HG02973 (cell line): ENCODE measurements around the gene DCAF5.
"Not testable (repeated sequence)": the region's sequence is repeated elsewhere in the genome, so short reads cannot be mapped to it uniquely, and the experiment has no call there.

Experiments
- ATAC-seq: cut with Tn5 transposase; IDR thresholded peaks from one replicate; pipeline ENCODE4 v1.9.1; 2021; ENCODE audit warnings: moderate library complexity; ENCODE audit not compliant: unreplicated experiment

The DCAF5 gene

DNA sequence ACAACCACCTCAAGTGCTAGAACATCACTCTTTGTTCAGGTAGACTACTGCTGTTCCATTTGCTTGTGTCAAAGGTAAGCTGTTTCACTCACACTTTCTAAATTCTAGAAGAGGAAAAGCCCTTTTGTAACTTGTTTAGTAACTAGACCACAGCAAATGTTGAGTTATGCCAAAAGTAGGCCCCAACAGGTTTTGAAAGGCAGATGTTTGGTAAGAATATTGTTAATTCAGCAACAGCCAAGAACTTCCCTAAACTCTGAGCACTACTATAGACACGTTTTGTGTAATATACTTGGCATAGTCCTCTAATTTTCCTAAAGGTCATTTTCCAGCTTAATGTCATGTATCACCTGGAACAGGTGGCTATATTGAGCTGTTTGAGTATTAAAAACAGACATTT is 79.0 kb downstream of the DCAF5 start:
- no peak for ATAC-seq

DNA sequence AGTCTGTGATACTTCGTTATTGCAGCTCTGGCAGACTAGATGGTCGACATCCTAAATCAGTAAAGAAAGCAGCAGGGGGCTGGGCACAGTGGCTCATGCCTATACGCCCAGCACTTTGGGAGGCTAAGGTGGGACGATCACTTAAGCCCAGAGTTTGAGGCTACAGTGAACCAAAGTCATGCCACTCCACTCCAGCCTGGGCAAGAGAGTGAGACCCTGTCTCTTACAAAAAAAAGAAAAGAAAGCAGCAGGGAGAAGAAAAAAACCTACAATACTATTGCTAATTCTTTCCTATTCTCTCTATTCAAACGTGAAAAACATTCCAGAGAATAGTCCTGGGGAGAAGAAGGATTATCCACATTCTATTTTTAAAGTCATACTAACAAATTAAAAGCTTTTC is 79.5 kb downstream of the DCAF5 start:
- no peak for ATAC-seq

DNA sequence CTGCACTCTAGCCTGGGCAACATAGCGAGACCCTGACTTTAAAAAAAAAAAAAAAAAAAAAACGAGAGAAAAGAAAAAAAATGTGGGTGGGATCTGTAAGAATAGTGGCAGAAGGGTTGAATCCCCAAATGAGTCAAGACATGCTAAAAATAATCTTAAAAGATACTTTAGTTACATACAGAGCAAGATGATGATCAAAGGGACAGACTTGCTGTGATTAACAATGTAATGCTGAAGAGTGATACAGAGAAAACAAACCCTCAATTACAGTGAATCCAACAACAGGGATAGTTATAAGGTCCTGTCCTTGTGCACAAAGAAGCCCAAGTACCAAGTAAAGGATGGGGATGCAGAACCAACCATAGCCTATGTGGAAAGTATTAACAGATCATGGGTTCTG is 80.3 kb downstream of the DCAF5 start:
- no peak for ATAC-seq

DNA sequence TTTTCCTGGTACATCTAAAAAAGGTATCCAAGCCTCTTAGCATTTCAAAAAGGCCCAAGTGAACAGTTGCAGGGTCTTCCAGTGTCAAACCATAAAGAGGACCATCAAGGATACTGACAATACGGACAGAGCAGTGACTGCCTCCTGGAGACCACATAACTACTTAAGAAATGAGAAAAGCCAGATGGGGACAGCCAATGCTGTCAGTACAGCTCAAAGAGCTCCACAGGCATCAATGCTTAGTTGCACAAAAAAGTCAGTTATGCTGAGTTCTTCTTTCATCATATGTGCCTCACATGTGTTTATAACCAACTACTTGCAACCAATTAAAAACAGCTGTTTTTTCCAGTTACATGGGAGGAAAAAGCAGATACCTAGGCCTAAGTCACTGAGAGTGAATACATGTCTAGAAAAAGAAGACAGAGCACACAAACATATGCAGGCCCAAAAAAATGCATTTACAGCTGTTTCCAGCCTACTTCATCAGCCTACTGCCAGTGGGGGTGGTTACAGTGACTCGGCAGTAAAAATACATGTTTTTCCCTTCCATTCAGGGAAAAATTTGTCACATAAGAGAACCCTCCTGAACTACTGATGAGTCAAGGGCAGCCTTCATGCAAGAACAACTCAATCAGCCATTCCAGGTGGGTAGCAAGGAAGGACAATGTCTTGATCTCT is 84.0 kb downstream of the DCAF5 start:
- no peak for ATAC-seq

DNA sequence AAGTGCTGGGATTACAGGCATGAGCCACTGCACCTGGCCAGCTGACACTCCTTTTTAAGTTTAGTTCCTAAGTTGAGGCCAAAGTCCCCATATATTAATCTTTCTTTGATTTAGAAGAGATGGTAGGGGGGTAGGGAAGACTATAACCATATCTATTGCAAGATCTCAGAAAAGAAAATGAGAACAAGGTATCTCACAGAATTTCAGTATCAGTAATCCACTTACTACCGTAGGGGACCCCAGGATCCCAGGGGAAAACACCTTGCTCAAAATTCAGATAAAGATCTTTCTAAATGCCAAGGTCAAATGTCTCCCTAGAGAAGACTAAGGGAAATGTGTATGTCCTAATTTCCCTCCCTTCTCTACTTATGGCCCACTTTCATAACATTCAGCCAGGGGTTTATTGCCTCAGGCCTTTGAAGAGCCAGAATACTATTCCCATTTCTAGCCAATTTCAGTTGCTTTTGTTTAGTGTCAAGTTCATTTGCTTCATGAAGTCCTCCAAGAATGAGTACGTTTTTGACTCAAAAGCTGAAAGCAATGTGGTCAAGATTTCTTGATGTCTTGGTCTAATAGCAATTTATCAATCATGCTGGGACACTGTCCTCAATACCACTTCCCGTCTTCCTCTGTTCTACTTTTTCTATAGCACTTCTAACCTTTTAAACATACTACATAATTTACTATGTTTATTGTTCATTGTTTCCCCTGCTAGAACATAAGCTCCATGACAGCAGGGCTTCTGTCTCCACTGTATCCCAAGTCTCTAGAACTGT is 86.3 kb downstream of the DCAF5 start:
- ATAC-seq, result peak; percentile 58

DNA sequence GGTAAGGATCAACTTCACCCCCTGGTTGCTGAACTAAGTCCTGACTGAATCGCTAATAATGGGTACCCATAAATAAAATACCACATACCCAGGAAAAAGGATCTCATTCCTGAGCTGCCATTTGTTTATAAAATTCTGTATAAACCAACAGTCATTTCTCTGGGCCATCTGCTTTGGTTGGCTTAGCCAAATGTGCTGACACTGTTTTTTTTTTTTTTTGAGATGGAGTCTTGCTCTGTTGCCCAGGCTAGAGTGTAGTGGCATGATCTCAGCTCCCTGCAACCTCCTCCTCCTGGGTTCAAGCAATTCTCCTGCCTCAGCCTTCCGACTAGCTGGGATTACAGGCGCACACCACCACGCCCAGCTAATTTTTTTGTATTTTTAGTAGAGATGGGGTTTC is 87.0 kb downstream of the DCAF5 start:
- ATAC-seq, result not testable (repeated sequence)

DNA sequence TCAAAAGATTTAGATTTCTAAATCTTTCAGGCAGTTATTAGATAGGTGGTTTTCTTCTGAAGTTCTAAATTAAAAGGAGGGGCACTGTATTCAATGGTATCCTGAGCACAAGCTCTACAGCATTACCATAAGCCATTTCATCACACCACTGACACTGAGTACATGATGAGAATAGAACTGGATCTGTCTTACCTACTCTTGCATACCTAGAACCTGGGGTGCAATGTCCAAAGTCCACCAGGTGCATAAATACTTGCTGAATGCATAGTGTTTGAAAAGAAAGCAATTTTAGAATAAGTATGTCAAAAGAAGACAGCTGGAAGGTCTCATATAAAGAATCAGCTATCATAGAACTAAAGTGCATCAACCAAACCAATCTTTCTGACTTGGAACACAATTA is 88.3 kb downstream of the DCAF5 start:
- ATAC-seq, result no peak

DNA sequence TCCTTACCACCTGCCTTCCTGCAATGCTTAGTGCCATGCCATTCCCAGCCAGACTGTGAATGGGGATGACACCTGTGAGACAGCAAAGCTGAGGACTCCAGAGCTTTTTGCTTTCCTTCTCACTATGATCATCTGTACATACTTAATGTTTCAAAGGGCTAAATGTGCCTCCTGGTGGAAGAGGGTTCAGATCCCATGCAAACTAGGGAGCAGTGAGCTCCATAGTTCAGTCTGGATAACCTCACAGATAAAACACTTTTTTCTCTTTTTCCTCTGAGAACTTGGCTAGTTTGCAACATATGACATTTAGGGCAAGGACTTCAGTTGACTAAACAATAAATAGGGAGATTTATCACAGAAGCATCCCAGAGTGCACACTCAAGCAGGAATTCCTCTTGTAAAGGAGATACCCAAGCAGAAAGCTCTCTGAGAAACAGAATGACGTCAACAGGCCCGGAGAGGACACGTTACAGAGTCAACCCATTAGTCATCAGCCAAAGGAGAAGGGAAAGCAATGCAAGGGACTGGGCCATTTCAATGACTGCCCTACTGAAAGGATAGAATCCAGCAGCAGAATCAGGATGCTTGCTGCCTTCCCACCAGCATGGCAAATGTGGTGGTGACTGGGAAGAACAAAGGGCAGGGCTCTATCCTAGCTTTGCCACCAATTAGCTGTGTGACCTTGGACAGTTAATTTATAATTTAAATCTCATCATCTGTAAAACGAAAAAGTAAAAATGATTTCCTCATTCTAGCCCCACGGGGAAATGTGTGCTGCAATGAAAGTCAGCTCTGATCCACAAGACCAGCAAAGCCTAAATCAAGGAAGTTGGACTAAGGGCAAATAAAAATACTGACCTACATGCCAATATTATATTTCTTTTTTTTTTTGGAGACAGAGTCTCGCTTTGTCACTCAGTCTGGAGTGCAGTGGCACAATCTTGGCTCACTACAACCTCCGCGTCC is 93.0 kb downstream of the DCAF5 start:
- ATAC-seq, result no peak

DNA sequence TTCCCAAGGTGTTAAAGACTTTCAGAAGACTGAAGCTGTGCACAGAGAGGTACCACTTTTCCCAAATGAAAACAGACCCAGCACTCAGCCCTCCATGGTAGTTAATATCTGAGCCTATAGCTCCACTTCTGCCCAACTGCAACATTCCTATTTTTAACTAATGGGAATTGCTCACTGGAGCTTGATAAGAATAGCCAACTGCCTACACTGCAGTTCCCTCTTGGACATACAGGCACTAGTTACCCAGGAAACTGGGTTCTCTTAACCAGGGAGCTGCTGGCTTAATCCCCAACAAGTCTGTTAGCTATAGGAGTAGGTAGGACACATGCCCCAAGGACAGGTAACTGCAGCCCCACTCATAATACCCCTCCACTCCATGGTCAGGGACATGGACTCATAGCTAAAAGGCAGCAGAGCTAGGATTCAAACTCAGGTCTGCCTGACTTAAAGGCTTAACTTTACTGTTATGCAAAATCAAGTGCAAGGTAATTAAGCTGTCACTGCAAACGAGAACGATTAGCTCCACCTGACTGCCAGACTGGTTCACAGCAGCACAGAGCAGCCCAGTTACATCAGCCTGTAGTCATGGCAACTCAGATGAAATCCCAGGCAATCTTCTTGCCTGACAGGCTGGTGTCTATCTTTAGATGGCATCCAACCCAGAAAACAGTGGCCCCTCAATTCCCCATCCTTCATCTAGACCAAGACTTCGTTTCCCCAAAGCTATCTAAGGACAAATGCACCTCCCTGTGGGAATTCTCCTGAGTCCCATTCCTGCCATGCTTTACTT is 96.7 kb downstream of the DCAF5 start:
- ATAC-seq, result no peak

DNA sequence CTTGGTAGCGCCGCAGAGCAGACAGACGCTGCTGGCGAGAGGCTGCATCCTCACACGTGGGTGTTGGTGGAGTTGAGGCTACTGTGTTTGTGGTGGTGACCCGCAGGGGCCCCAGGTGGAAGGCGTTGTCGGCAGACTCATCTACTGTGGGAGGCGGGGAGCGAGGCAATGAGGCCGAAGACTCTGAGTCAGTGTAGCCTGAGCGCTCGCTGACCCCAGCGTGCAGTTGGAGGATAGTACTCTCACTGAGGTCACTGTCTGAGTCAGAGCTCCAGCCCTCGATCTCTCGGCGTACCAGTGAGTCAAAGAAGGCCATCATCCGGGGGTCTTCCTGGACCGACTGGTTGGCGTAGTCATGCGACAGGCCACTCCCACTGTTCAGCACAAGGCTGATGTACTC is 97.8 kb downstream of the DCAF5 start:
- no peak for ATAC-seq

DNA sequence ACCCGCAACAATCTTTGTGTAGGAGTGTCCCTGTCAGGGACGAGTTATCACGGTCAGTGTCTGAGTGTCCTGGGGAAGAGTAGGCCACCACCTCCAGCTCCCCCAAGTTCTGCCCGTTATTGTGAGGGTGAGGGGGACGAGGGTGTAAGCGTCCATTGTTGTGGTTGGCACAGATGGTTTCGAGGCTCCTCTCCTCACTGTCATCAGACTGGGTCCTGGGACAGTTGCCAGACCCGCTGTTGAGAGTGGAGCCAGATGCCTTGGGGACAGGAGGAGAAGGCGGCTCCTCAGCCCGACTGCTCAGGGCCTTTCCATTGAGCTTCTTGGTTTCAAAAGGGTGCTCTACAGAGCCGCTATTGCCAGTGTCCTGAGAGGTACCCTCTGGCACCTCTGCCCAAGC is 98.9 kb downstream of the DCAF5 start:
- no peak for ATAC-seq

DNA sequence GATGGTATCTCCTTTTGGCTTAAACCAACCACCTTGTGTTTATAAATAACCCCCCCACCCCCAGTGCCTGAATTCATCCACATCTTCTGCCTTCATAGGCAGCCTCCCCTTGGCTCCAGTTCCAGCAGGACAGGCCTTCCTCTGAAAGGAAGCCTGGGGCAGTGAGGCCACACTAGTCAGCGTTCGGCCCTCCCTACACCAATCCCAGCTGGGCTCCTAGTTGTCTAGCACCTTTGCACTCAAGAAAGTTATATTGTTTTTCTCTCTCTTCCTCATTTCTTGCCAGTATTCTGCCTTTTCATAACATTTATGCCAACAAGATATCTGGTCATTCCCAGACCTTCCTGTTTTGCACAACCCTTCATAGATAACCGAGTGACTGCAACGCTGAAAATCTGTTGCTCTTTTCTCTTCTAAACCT is 100.7 kb downstream of the DCAF5 start:
- ATAC-seq, result no peak

DNA sequence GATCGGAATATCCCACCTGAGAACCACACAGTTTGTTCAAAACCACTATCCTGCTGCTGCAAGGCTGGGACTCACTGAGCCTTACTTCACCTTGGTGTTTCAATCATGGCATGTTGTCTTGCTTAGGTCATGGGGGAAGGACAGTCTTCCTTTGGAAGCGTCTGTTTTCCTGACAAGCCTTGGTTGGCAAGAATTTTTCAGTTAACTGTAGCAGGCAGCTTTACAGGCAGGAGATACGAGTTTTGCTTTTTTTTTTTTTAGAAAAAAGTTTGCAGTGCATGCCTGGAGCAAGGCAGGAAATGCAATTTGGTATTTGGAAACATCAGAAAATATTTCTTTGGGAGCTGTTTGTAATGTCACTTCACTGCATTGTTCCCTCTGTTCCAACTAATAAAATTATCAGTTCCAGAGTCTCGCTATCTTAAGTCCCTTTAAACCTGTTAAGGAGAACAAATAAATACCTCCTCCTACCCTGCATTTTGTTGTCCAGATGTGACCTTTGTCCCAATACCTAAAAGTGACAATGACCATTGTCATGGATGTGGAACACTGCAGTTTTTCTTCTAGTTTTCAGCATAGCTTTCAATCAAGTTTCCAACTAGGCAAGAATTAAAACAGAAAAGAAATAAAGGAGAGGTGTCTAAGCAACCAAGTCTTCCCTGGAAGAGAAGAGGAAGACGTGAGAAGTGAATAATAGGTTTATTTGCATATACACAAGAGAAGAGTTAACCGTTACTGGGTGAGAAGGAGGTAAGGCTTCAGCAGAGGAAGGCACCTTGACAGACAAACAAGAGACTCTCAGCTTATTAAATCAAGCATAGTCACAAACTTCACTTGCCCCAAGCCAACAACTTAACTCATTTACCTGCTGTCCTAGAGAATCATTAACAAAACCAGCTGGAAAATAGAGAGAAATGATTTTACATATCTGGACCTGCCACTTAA is 102.4 kb downstream of the DCAF5 start:
- ATAC-seq, result no peak

DNA sequence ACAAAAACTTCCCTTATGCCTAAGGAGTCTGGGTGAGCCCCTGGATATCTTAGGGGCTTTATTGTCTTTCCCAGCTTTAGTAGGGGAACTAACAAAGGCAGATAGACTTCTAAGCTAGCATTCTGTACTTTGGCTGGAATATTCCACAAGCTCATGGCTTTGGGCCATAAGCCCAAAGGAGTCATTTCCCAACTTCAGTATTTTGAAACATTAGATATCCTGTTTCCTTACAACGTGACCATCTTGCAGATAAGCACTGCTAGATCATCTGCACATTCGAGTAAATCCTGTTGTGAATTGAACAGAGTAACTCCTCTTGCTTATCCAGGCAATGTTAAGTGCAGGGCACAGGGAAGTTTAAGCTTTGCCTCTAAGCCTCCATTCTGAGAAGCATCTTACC is 103.2 kb downstream of the DCAF5 start:
- no peak for ATAC-seq

DNA sequence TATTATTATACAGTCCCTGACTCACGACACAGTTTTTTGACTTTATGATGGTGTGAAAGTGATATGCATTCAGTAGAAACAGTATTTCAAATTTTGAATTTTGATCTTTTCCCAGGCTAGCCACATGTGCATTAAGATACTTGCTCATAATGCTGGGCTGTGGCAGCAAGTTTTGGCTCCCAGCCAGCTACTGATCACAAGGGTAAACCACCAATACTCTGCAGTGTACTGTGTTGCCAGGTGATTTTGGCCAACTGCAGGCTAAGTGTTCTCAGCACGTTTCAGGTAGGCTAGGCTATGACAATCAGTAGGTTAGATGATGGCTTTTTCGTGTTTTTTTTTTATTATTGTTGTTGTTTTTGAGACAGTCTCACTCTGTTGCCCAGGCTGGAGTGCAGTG is 104.5 kb downstream of the DCAF5 start:
- no peak for ATAC-seq

DNA sequence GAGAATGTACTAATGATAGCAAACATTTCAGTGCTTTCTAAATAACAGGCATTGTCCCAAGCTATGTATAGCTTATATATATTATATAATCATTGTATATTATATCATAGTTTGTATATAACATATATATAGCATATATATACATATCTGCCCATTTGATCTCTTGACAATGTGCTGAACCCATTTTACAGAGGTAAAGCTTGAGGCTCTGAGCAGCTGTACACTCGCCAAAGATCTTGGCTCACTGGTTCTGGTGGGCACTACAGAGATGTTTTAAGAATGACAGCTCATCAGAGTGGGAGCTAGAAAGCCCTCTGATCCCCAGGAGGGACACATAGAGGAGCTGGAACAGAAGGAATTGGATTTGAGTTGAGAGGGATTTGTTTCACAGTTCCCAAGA is 105.7 kb downstream of the DCAF5 start:
- no peak for ATAC-seq

DNA sequence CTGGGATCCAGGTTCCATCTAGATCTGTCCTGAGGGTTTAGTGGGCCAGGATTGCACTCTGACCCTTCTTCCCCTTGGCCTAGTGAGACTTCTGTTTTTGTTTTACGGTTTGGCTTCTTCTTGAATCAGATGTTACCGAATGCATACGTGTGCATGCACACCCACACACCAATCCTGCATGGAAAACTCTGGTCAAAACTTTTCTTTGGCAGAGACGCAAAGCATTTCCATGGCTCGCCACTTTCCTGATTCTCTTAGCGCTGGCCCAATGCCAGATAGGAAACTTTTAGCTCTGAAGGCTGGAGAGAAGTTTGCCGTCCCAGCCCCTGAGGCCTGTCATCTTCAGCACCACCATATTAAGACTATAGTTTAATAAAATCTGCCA is 106.5 kb downstream of the DCAF5 start:
- ATAC-seq, result no peak

DNA sequence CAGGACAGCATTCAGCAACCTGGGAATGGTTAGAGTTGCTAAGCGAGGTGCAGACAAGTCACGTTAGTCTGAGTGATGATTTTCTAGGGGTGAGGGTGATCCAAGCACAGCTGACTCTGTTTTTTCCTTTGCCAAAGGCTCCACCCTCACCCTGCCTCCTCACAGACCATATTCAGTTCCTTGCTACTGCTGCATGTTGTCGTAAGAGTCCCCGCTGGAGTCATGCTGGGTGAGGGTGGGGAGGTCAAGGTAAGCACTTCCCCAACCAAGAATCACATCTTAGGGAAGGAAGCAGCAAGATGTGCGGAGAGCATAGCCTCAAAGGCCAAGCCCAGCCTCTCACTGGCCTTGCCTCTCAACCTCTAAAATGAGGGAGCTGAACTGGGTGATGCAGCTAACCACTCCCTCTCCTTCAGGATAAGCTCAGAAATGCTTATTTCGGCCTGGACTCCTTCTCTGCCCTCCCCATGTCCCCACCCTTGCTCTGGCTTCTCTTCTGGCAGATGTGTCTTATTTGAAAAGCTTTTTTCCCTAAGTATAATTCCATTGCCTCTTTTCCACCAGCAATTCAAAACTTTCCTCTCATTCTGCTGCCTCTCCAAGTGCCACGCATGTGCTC is 107.0 kb downstream of the DCAF5 start:
- no peak for ATAC-seq

DNA sequence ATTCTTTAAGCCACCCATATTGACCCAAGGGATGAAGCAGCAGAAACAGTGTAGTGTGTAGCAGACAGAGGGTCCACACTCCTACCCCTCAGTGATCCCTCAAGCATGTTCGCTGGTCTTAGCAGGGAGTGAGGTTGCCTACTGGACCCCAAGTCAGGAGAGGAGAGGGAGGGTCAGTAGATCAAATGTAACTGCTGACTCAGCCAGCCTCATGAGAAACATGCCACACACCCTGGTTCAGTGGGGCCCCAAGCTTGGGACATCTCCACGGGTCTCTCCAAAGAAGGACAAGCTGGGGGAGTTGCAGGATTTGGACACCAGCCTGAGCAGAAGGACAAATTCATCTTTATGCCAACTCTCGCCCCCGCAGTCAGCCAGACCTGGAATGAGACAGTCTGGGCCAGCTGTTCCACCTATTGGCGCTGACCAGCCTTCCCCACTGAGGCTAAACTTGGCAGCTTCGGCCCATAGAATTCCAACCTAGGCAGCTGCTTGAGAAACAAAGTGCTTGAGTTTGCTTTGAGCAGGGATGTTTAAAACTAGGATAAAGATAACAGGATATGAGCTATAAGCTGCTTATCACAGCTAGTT is 107.9 kb downstream of the DCAF5 start:
- ATAC-seq, result no peak
